ENCODE measurements around the gene NUPR1. TPM values are rescaled to one million over a fixed set of nuclear protein-coding genes. Genes with fewer than 3 reads are reported as not detected.
A peak's percentile ranks its signal among the peaks of the same experiment; 100 is the strongest.

Gene NUPR1
- total RNA-seq, 1 donor from 2014 or later = 124 TPM

- no peak for DNase-seq (ENCODE audit: extremely low spot score, unreplicated experiment)
- H3K4me1 Mint-ChIP-seq (ENCODE audit: unreplicated experiment) = peaks cover 10% of the 10 kb centered on the region
- peaks cover 13% of the 10 kb centered on the region for H3K36me3 Mint-ChIP-seq (ENCODE audit: unreplicated experiment)
- TF ChIP-seq CTCF (IDR thresholded peaks at IDR 0.05) = no peak
- H3K27ac Mint-ChIP-seq (ENCODE audit: unreplicated experiment) = peak overlapping the region; percentile 80
- H3K9me3 Mint-ChIP-seq (ENCODE audit: unreplicated experiment) = no peaks in the 10 kb centered on the region
- no peaks in the 10 kb centered on the region for H3K27me3 Mint-ChIP-seq (ENCODE audit: unreplicated experiment)
- peak overlapping the region; percentile 78 for H3K4me3 Mint-ChIP-seq (ENCODE audit: unreplicated experiment)
Observed at GRCh38 chr16:28554634-28555423, 16.1 kb upstream of the NUPR1 start.

GRCh38 chr16:28553776-28554633 lies 15.2 kb upstream of the NUPR1 start, which contains the start of gene SGF29:
Gene SGF29, plus strand, starts transcription at chr16:28553920. Its CDS starts 27,150 bp downstream, at chr16:28581070.
- Mint-ChIP-seq H3K27me3 (ENCODE audit: unreplicated experiment) (no peaks in the 10 kb centered on the region), H3K4me1 (ENCODE audit: unreplicated experiment) (peaks cover 13% of the 10 kb centered on the region), H3K9me3 (ENCODE audit: unreplicated experiment) (no peaks in the 10 kb centered on the region), H3K27ac (ENCODE audit: unreplicated experiment) (peak within 1 kb of the TSS; percentile 98), H3K36me3 (ENCODE audit: unreplicated experiment) (peaks cover 12% of the 10 kb centered on the region), H3K4me3 (ENCODE audit: unreplicated experiment) (peak within 1 kb of the TSS; percentile 86)
- peak; percentile 35 for TF ChIP-seq CTCF (IDR thresholded peaks at IDR 0.05)
- peak; percentile 97 for DNase-seq (ENCODE audit: extremely low spot score, unreplicated experiment)

- no peaks in the 10 kb centered on the region for H3K9me3 Mint-ChIP-seq (ENCODE audit: unreplicated experiment)
- peaks cover 17% of the 10 kb centered on the region for H3K27me3 Mint-ChIP-seq (ENCODE audit: unreplicated experiment)
- H3K4me3 Mint-ChIP-seq (ENCODE audit: unreplicated experiment) = no peak overlapping the region
- TF ChIP-seq CTCF (IDR thresholded peaks at IDR 0.05) = peak; percentile 63
- no peak for DNase-seq (ENCODE audit: extremely low spot score, unreplicated experiment)
- no peaks in the 10 kb centered on the region for H3K36me3 Mint-ChIP-seq (ENCODE audit: unreplicated experiment)
- peaks cover 8% of the 10 kb centered on the region for H3K4me1 Mint-ChIP-seq (ENCODE audit: unreplicated experiment)
- no peak overlapping the region for H3K27ac Mint-ChIP-seq (ENCODE audit: unreplicated experiment)
Observed at GRCh38 chr16:28549301-28549899, 10.6 kb upstream of the NUPR1 start.

- peaks cover 3% of the 10 kb centered on the region for H3K4me1 Mint-ChIP-seq (ENCODE audit: unreplicated experiment)
- H3K27ac Mint-ChIP-seq (ENCODE audit: unreplicated experiment) = no peak overlapping the region
- no peak for TF ChIP-seq CTCF (IDR thresholded peaks at IDR 0.05)
- no peaks in the 10 kb centered on the region for H3K36me3 Mint-ChIP-seq (ENCODE audit: unreplicated experiment)
- DNase-seq (ENCODE audit: extremely low spot score, unreplicated experiment) = no peak
- H3K27me3 Mint-ChIP-seq (ENCODE audit: unreplicated experiment) = peaks cover 17% of the 10 kb centered on the region
- H3K9me3 Mint-ChIP-seq (ENCODE audit: unreplicated experiment) = no peaks in the 10 kb centered on the region
- H3K4me3 Mint-ChIP-seq (ENCODE audit: unreplicated experiment) = no peak overlapping the region
Observed at GRCh38 chr16:28548306-28548802, 9.6 kb upstream of the NUPR1 start.
